Measurements from ENCODE around the gene CCDC6.

Gene CCDC6

GRCh38 chr10:59844436-59844835 lies 61.9 kb downstream of the CCDC6 start:
- no peak for DNase-seq

DNA sequence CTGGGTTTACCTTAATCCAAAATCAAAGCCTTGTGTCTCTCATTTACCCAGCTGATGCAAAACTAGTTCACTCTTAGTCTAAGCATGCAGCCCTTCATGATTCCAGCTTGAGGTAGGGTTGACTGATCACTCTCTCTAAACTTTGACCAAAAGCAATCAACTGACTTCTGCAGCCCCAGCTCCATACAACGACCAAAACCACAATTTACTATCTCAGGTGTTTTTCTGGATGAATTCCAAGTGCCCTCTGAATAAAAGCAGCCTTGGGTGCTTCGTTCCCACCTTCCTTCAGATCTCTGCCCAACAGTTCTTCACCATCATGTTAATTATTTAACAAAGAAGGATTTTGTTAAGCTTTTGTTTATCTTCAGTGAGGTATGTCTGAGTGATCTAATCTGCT lies 62.6 kb downstream of the CCDC6 start:
- no peak for DNase-seq

- no peak for DNase-seq
These were observed 66.8 kb downstream of the CCDC6 start for GRCh38 chr10:59839576-59839975.

GRCh38 chr10:59838085-59838789 lies 68.1 kb downstream of the CCDC6 start:
- no peak for DNase-seq

DNA sequence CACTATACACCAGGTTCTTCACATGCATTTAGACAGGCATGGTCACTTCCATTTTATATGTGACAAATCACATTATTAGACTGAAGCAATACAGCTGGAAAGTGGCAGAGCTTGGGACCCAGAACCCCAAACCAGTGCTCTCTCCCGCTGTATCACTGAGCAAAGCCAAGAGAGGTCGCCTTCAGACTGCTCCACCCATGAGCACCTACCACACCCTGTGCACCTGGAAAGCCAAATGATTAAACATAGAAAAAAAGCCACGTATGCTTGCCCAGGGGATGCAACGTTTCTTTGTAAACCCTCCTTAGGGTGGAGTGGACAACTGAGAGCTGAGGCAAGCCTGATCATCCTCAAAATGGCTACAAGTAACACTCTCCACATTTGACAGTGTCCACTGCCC lies 72.5 kb downstream of the CCDC6 start:
- DNase-seq: no peak

GRCh38 chr10:59832506-59832905 lies 73.8 kb downstream of the CCDC6 start:
- DNase-seq: no peak

- DNase-seq: no peak
These were observed 74.5 kb downstream of the CCDC6 start for GRCh38 chr10:59831658-59832503.

GRCh38 chr10:59830601-59831259 lies 75.6 kb downstream of the CCDC6 start:
- DNase-seq: peak; percentile 7 to 18

GRCh38 chr10:59829601-59830000 lies 76.8 kb downstream of the CCDC6 start:
- DNase-seq: no peak

- DNase-seq: no peak
These were observed 77.3 kb downstream of the CCDC6 start for GRCh38 chr10:59829024-59829423.

- DNase-seq: no peak
These were observed 80.4 kb downstream of the CCDC6 start for GRCh38 chr10:59825932-59826331.

- DNase-seq: no peak
These were observed 82.6 kb downstream of the CCDC6 start for GRCh38 chr10:59823751-59824150.

DNA sequence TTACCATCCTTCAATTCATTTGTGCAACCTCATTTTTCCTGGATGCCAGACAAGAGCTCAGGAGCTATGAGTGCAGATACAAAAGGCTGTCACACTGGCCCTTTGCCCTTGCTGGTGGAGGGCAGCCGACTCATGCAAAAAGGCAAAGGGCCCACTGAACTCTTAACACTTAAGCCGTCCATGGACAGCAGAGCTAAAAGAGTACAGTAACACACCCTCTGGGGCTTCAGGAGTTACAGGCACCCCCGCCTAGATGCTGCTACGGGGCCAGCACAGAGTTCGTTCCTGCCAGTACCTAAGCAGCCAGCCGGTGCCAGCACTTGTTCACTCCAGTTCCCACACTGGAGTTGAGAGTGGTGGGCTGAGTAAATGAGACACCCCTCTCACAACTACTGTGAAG lies 83.2 kb downstream of the CCDC6 start:
- DNase-seq: no peak

- DNase-seq: no peak
These were observed 85.9 kb downstream of the CCDC6 start for GRCh38 chr10:59820471-59820870.

DNA sequence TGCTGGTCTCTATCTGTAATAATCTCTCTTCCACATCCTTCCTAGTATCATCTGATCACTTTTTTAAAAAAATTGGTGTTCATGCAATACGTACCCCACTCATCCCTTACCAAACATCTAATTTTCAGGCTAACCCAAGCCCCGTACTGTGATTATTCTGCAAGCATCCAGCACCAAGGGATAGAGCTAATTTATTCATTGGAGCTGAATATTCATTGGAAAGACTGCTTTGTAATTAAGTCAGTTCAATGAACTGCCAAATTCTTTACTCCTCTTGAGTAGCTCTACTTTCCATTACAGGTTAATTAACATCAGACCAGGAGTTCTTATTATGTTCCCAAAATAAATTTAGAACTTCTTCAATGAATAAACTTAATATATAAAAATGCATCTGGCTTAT lies 86.7 kb downstream of the CCDC6 start:
- DNase-seq: no peak

- no peak for DNase-seq
These were observed 87.1 kb downstream of the CCDC6 start for GRCh38 chr10:59819265-59819664.

DNA sequence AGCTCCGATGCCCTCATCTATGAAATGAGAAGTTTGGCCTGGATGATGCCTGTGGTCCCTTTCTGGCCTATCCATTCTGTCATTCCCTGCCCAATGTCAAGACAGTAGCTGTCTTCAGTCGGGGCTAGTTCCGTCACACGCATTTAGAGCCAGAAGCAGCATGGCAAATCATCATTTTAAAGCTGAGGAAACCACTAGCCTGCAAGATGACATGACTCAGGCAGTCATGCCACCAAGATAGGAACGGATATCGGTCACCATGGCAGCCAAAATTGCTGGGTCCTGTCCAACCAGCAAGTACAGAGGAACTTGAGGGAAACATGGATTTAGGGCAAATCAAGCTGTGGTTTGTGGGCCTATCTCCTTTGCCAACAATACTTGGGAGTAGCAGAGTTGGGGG lies 88.6 kb downstream of the CCDC6 start:
- DNase-seq: peak in 1 of 2 donors; percentile 6

- no peak for DNase-seq
These were observed 91.5 kb downstream of the CCDC6 start for GRCh38 chr10:59814878-59815277.

DNA sequence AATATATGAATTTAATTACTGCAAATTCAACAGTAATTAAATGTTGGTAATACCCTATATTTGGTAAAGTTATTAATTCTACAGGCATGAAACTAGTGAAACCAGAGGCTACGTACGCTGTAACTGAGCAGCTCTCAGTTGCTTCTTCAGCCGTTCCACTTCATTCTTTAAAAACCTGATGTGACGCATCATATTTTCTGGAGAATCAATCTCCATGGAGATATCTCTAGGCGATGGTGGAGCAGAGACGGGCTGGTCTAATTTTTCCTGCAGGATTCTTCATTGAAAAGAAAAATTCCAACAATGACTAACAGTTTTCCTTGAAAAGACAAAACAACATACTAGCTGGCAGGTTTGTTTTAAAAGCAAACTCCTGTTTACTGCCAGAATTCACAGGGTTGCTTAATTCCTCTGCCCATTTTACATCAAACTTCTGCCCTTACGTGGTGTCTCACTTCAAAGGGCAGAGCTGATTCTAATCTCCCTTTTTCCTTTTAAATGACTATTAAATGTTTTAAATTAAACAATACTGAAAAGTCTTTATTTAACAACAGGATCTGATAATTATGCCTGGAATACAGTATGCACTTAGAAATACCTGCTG lies 93.7 kb downstream of the CCDC6 start:
- no peak for DNase-seq

GRCh38 chr10:59809644-59809974 lies 96.7 kb downstream of the CCDC6 start:
- no peak for DNase-seq

- peak; percentile 47 to 55 for DNase-seq
These were observed 97.3 kb downstream of the CCDC6 start for GRCh38 chr10:59808896-59809643.
